HUES64 (cell line): Measurements from ENCODE around the gene UBXN10. TPM values are rescaled to one million over a fixed set of nuclear protein-coding genes. Genes with fewer than 3 reads are reported as not detected.

Source experiments
- H3K27ac ChIP-seq: 2 replicates; pipeline ENCODE4 v1.7.0; 2013; ENCODE audit warnings: low read depth, low read length, inconsistent platforms
- H3K27me3 ChIP-seq: 2 replicates; pipeline ENCODE4 v1.6.1; 2013; ENCODE audit warnings: mild to moderate bottlenecking, low read length; ENCODE audit not compliant: insufficient read depth
- H3K36me3 ChIP-seq: 2 replicates; pipeline ENCODE4 v1.6.1; 2013; ENCODE audit warnings: mild to moderate bottlenecking, low read length; ENCODE audit not compliant: insufficient read depth
- H3K4me1 ChIP-seq: 2 replicates; pipeline ENCODE4 v1.6.1; 2013; ENCODE audit warnings: mild to moderate bottlenecking, low read length, moderate library complexity; ENCODE audit not compliant: insufficient read depth
- H3K4me3 ChIP-seq: 2 replicates; pipeline ENCODE4 v1.5.1; 2013; ENCODE audit warnings: mild to moderate bottlenecking, low read length, moderate library complexity
- H3K9ac ChIP-seq: 2 replicates; pipeline ENCODE4 v1.6.1; 2013; ENCODE audit warnings: mild to moderate bottlenecking, low read depth, low read length
- H3K9me3 ChIP-seq: 2 replicates; pipeline ENCODE4 v1.6.1; 2013; ENCODE audit warnings: low read depth, low read length; ENCODE audit not compliant: insufficient read depth
- WGBS: fragments of 150-250, 120-280 bp; methylation state at CpG from one replicate; pipeline ENCODE4 v1.1.7; 2013; ENCODE audit warnings: missing lambda C conversion rate; 5-methylcytosine and 5-hydroxymethylcytosine counted together
- polyA plus RNA-seq, 2 experiments: library from polyadenylated mRNA; stranded (reverse); fragments of 50-300 nt; gene quantifications; one replicate each; pipeline ENCODE4 v1.2.3, GENCODE V29; 2013

Gene UBXN10
- 0.80 TPM for polyA plus RNA-seq (2013, experiment 1 of 2)
- polyA plus RNA-seq (2013, experiment 2 of 2) = 0.89 TPM

GRCh38 chr1:20185834-20186782 lies at the start of gene UBXN10, which contains the start of gene PLA2G2C:
TSS of gene UBXN10 (plus strand) at chr1:20186096. CDS start at chr1:20190562, 4,466 bp downstream.
TSS of gene PLA2G2C (minus strand) at chr1:20186518. CDS start at chr1:20177363, 9,155 bp downstream.
- peak within 1 kb of the TSS; percentile 76 for H3K9ac ChIP-seq
- H3K36me3 ChIP-seq = no peaks in the 10 kb centered on the region
- whole genome bisulfite sequencing = 2% methylated on average over 50 of the region's 52 CpGs
- peak within 1 kb of the TSS; percentile 18; the same call in 1 of the 2 replicates for H3K27ac ChIP-seq
- no peaks in the 10 kb centered on the region for H3K9me3 ChIP-seq
- peaks cover 27% of the 10 kb centered on the region for H3K27me3 ChIP-seq
- H3K4me3 ChIP-seq = peak within 1 kb of the TSS; percentile 63
- H3K4me1 ChIP-seq = peaks cover 10% of the 10 kb centered on the region

GRCh38 chr1:20136249-20136648 lies 49.6 kb upstream of the UBXN10 start:
- 94% methylated on average over 3 of the region's 3 CpGs for WGBS
- Histone ChIP-seq H3K4me1 (no peaks in the 10 kb centered on the region), H3K9me3 (no peaks in the 10 kb centered on the region), H3K4me3 (no peak overlapping the region), H3K27ac (no peak overlapping the region), H3K36me3 (no peaks in the 10 kb centered on the region), H3K27me3 (no peaks in the 10 kb centered on the region), H3K9ac (no peak overlapping the region)

- Histone ChIP-seq H3K27me3 (no peaks in the 10 kb centered on the region), H3K36me3 (no peaks in the 10 kb centered on the region), H3K4me3 (no peak overlapping the region), H3K9ac (no peak overlapping the region), H3K27ac (no peak overlapping the region), H3K4me1 (no peaks in the 10 kb centered on the region), H3K9me3 (no peaks in the 10 kb centered on the region)
- WGBS = 95% methylated on average over 4 of the region's 4 CpGs
Observed at GRCh38 chr1:20137055-20137454, 48.8 kb upstream of the UBXN10 start.

GRCh38 chr1:20137604-20138003 lies 48.3 kb upstream of the UBXN10 start:
- Histone ChIP-seq H3K4me1 (no peaks in the 10 kb centered on the region), H3K9me3 (no peaks in the 10 kb centered on the region), H3K27me3 (no peaks in the 10 kb centered on the region), H3K4me3 (no peak overlapping the region), H3K9ac (no peak overlapping the region), H3K27ac (no peak overlapping the region), H3K36me3 (no peaks in the 10 kb centered on the region)
- 91% methylated on average over 1 of the region's 1 CpG for WGBS

GRCh38 chr1:20138346-20138745 lies 47.5 kb upstream of the UBXN10 start:
- no peaks in the 10 kb centered on the region for H3K36me3 ChIP-seq
- H3K27me3 ChIP-seq = no peaks in the 10 kb centered on the region
- no peak overlapping the region for H3K4me3 ChIP-seq
- H3K9ac ChIP-seq = no peak overlapping the region
- no peaks in the 10 kb centered on the region for H3K9me3 ChIP-seq
- no peak overlapping the region for H3K27ac ChIP-seq
- no peaks in the 10 kb centered on the region for H3K4me1 ChIP-seq
- 92% methylated on average over 6 of the region's 6 CpGs for WGBS

GRCh38 chr1:20138961-20139550 lies 46.8 kb upstream of the UBXN10 start, which contains the start of gene PLA2G2F:
TSS of gene PLA2G2F (plus strand) at chr1:20139323. CDS start at chr1:20139428, 105 bp downstream.
- H3K36me3 ChIP-seq = no peaks in the 10 kb centered on the region
- no peaks in the 10 kb centered on the region for H3K4me1 ChIP-seq
- no peak within 1 kb of the TSS for H3K27ac ChIP-seq
- 94% methylated on average over 9 of the region's 9 CpGs for WGBS
- no peak within 1 kb of the TSS for H3K4me3 ChIP-seq
- no peak within 1 kb of the TSS for H3K9ac ChIP-seq
- no peaks in the 10 kb centered on the region for H3K9me3 ChIP-seq
- no peaks in the 10 kb centered on the region for H3K27me3 ChIP-seq

- Histone ChIP-seq H3K4me3 (no peak overlapping the region), H3K36me3 (no peaks in the 10 kb centered on the region), H3K9ac (no peak overlapping the region), H3K9me3 (no peaks in the 10 kb centered on the region), H3K4me1 (no peaks in the 10 kb centered on the region), H3K27me3 (no peaks in the 10 kb centered on the region), H3K27ac (no peak overlapping the region)
- WGBS = 95% methylated on average over 13 of the region's 13 CpGs
Observed at GRCh38 chr1:20139776-20140612, 45.9 kb upstream of the UBXN10 start.

- H3K27me3 ChIP-seq = no peaks in the 10 kb centered on the region
- no peak overlapping the region for H3K9ac ChIP-seq
- no peaks in the 10 kb centered on the region for H3K36me3 ChIP-seq
- H3K4me1 ChIP-seq = no peaks in the 10 kb centered on the region
- H3K9me3 ChIP-seq = no peaks in the 10 kb centered on the region
- 94% methylated on average over 9 of the region's 9 CpGs for WGBS
- no peak overlapping the region for H3K4me3 ChIP-seq
- H3K27ac ChIP-seq = no peak overlapping the region
Observed at GRCh38 chr1:20141001-20141400, 44.9 kb upstream of the UBXN10 start.

GRCh38 chr1:20141466-20141865 lies 44.4 kb upstream of the UBXN10 start:
- H3K27me3 ChIP-seq = no peaks in the 10 kb centered on the region
- H3K27ac ChIP-seq = no peak overlapping the region
- no peaks in the 10 kb centered on the region for H3K4me1 ChIP-seq
- no peaks in the 10 kb centered on the region for H3K9me3 ChIP-seq
- H3K4me3 ChIP-seq = no peak overlapping the region
- no peak overlapping the region for H3K9ac ChIP-seq
- 90% methylated on average over 7 of the region's 7 CpGs for WGBS
- no peaks in the 10 kb centered on the region for H3K36me3 ChIP-seq

- H3K9me3 ChIP-seq = no peaks in the 10 kb centered on the region
- no peaks in the 10 kb centered on the region for H3K4me1 ChIP-seq
- no peak overlapping the region for H3K27ac ChIP-seq
- H3K4me3 ChIP-seq = no peak overlapping the region
- no peak overlapping the region for H3K9ac ChIP-seq
- H3K27me3 ChIP-seq = no peaks in the 10 kb centered on the region
- WGBS = 86% methylated on average over 13 of the region's 13 CpGs
- H3K36me3 ChIP-seq = no peaks in the 10 kb centered on the region
Observed at GRCh38 chr1:20142001-20142710, 43.7 kb upstream of the UBXN10 start.
